ENCODE measurements around the gene STT3B. TPM values are rescaled to one million over a fixed set of nuclear protein-coding genes. Genes with fewer than 3 reads are reported as not detected.

The STT3B gene
- total and polyA plus RNA-seq, 3 donors from 2014 or later = 140 to 231 (median 178) TPM

GRCh38 chr3:31622636-31623288, 90.0 kb downstream of the STT3B start:
- intact Hi-C loops (cut with DNase I; ENCODE audit: low total_unique reads) = no loop called here
- Histone ChIP-seq H3K36me3 (ENCODE audit: low read depth, missing control alignments) (no peaks in the 10 kb centered on the region), H3K27ac (no peak overlapping the region), H3K27me3 (no peaks in the 10 kb centered on the region), H3K4me1 (no peaks in the 10 kb centered on the region), H3K9me3 (no peaks in the 10 kb centered on the region), H3K4me3 (no peak overlapping the region)
- DNase-seq = no peak
- WGBS, 2 donors = 78 to 87% methylated on average over 4 of the region's 4 CpGs
- TF ChIP-seq POLR2A (IDR thresholded peaks at IDR 0.05) = no peak
- no peak for TF ChIP-seq CTCF (IDR thresholded peaks at IDR 0.05)

GRCh38 chr3:31624083-31624709, 91.5 kb downstream of the STT3B start:
- H3K4me3 ChIP-seq = no peak overlapping the region
- 94 to 96% methylated on average over 6 of the region's 6 CpGs for WGBS, 2 donors
- TF ChIP-seq CTCF (IDR thresholded peaks at IDR 0.05) = no peak
- no peak for TF ChIP-seq POLR2A (IDR thresholded peaks at IDR 0.05)
- intact Hi-C loops (cut with DNase I; ENCODE audit: low total_unique reads) = no loop called here
- no peaks in the 10 kb centered on the region for H3K36me3 ChIP-seq (ENCODE audit: low read depth, missing control alignments)
- no peak overlapping the region for H3K27ac ChIP-seq
- no peaks in the 10 kb centered on the region for H3K4me1 ChIP-seq
- no peak for DNase-seq
- H3K27me3 ChIP-seq = no peaks in the 10 kb centered on the region
- no peaks in the 10 kb centered on the region for H3K9me3 ChIP-seq

- H3K4me3 ChIP-seq = no peak overlapping the region
- H3K27me3 ChIP-seq = no peaks in the 10 kb centered on the region
- no peaks in the 10 kb centered on the region for H3K9me3 ChIP-seq
- TF ChIP-seq CTCF (IDR thresholded peaks at IDR 0.05) = no peak
- TF ChIP-seq POLR2A (IDR thresholded peaks at IDR 0.05) = no peak
- H3K27ac ChIP-seq = no peak overlapping the region
- DNase-seq = no peak
- 88 to 91% methylated on average over 2 of the region's 2 CpGs for WGBS, 2 donors
- H3K36me3 ChIP-seq (ENCODE audit: low read depth, missing control alignments) = no peaks in the 10 kb centered on the region
- intact Hi-C loops (cut with DNase I; ENCODE audit: low total_unique reads) = no loop called here
- no peaks in the 10 kb centered on the region for H3K4me1 ChIP-seq
Measured at GRCh38 chr3:31625358-31625757, 92.6 kb downstream of the STT3B start.

GRCh38 chr3:31629054-31629453, 96.3 kb downstream of the STT3B start:
- intact Hi-C loops (cut with DNase I; ENCODE audit: low total_unique reads) = no loop called here
- 88 to 94% methylated on average over 5 of the region's 5 CpGs for WGBS, 2 donors
- H3K27me3 ChIP-seq = no peaks in the 10 kb centered on the region
- H3K4me3 ChIP-seq = no peak overlapping the region
- H3K4me1 ChIP-seq = no peaks in the 10 kb centered on the region
- DNase-seq = no peak
- H3K9me3 ChIP-seq = no peaks in the 10 kb centered on the region
- TF ChIP-seq CTCF (IDR thresholded peaks at IDR 0.05) = no peak
- H3K36me3 ChIP-seq (ENCODE audit: low read depth, missing control alignments) = no peaks in the 10 kb centered on the region
- no peak overlapping the region for H3K27ac ChIP-seq

GRCh38 chr3:31634476-31634875, 101.8 kb downstream of the STT3B start:
- no peaks in the 10 kb centered on the region for H3K4me1 ChIP-seq
- H3K27me3 ChIP-seq = no peaks in the 10 kb centered on the region
- no peak overlapping the region for H3K4me3 ChIP-seq
- intact Hi-C loops (cut with DNase I; ENCODE audit: low total_unique reads) = no loop called here
- no peak for DNase-seq
- H3K36me3 ChIP-seq (ENCODE audit: low read depth, missing control alignments) = no peaks in the 10 kb centered on the region
- WGBS, 2 donors = 71 to 86% methylated on average over 2 of the region's 2 CpGs
- TF ChIP-seq POLR2A (IDR thresholded peaks at IDR 0.05) (no peak), CTCF (IDR thresholded peaks at IDR 0.05) (no peak)
- H3K27ac ChIP-seq = no peak overlapping the region
- H3K9me3 ChIP-seq = no peaks in the 10 kb centered on the region
